ENCODE measurements around the gene NRAP. TPM values are rescaled to one million over a fixed set of nuclear protein-coding genes. Genes with fewer than 3 reads are reported as not detected.

Gene NRAP
- total RNA-seq, 4 donors from 2014 or later: 0.16 to 12.3 (median 1.1) TPM; not detected in 1

DNA sequence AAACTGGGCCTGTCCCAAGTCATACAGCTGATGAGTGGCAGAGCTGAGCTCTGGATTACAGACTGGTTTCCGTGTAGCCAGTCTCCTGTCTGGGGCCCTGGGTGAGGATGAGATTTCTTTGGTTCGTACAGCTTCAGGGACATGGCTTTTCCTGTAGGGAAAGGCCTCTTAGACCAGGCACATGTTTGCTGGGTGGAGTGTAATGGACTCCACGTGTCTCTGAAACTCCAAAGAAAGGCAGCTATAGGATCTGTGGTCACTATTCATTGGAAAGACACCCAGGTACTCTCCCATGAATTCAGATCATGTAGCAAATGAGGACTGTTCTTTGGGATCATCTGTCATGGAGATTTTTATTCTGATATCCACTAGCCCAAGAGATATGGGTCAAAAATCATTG lies 108.6 kb downstream of the NRAP start:
- intact Hi-C loops (cut with DNase I; ENCODE audit: low total_unique reads): no loop called here
- no peaks in the 10 kb centered on the region for H3K9me3 ChIP-seq
- DNase-seq: no peak

DNA sequence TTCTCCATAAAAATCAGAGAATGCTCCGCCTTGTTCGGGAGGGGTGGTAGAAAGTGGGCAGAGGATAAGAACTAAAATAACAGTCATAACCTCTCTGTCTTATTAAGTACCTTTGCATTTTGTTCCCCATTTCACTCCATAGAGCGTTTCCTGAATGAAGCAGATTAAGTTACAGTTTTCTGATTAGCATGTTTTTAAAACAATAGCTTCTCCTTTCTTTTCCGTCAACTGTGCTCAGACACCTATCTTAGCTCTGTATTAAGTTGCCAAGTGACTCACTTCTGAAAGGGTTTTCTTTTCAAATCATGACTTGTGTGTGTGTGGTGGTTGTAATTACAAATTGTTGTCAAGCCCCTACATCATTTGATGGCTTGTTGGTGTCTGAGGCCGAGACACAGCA lies 109.6 kb downstream of the NRAP start:
- Histone ChIP-seq H3K27me3 (no peaks in the 10 kb centered on the region), H3K36me3 (no peaks in the 10 kb centered on the region), H3K4me1 (peaks cover 0 to 6% (median 2%) of the 10 kb centered on the region in 4 donors), H3K27ac (no peak overlapping the region), H3K4me3 (no peak overlapping the region), H3K9me3 (no peaks in the 10 kb centered on the region)
- intact Hi-C loops (cut with DNase I; ENCODE audit: low total_unique reads): no loop called here
- in situ Hi-C loops (cut with MboI; ENCODE audit: low pct_ligation_motif_present in 1 of 4, low pct_unique_long_range_greater_than_20kb in 1 of 4, low sequenced_read_pairs in 3 of 4): no loop called here
- TF ChIP-seq POLR2A (IDR thresholded peaks at IDR 0.05) (no peak), POLR2AphosphoS5 (IDR thresholded peaks at IDR 0.05) (no peak), EP300 (IDR thresholded peaks at IDR 0.05; ENCODE audit: low read depth) (no peak)
- TF ChIP-seq, protein P1, sequence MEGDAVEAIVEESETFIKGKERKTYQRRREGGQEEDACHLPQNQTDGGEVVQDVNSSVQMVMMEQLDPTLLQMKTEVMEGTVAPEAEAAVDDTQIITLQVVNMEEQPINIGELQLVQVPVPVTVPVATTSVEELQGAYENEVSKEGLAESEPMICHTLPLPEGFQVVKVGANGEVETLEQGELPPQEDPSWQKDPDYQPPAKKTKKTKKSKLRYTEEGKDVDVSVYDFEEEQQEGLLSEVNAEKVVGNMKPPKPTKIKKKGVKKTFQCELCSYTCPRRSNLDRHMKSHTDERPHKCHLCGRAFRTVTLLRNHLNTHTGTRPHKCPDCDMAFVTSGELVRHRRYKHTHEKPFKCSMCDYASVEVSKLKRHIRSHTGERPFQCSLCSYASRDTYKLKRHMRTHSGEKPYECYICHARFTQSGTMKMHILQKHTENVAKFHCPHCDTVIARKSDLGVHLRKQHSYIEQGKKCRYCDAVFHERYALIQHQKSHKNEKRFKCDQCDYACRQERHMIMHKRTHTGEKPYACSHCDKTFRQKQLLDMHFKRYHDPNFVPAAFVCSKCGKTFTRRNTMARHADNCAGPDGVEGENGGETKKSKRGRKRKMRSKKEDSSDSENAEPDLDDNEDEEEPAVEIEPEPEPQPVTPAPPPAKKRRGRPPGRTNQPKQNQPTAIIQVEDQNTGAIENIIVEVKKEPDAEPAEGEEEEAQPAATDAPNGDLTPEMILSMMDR (IDR thresholded peaks at IDR 0.05): no peak
- no peak for DNase-seq
- WGBS, 2 donors (ENCODE audit: low coverage in 1 of 2): 66 to 68% methylated on average over 5 of the region's 5 CpGs

More for the DNA sequence above, 108.6 kb downstream of the NRAP start:
- no peaks in the 10 kb centered on the region for H3K27me3 ChIP-seq
- no peak overlapping the region for H3K4me3 ChIP-seq
- in situ Hi-C loops (cut with MboI; ENCODE audit: low pct_ligation_motif_present in 1 of 4, low pct_unique_long_range_greater_than_20kb in 1 of 4, low sequenced_read_pairs in 3 of 4): no loop called here
- no peaks in the 10 kb centered on the region for H3K36me3 ChIP-seq
- no peak overlapping the region for H3K27ac ChIP-seq
- WGBS, 2 donors (ENCODE audit: low coverage in 1 of 2): 71% methylated on average over 3 of the region's 3 CpGs; no CpG with 5 or more reads in 1 of the 2 donors
- H3K4me1 ChIP-seq: peaks cover 0 to 6% (median 2%) of the 10 kb centered on the region in 4 donors
- TF ChIP-seq POLR2AphosphoS5 (IDR thresholded peaks at IDR 0.05): no peak
- no peak for TF ChIP-seq EP300 (IDR thresholded peaks at IDR 0.05; ENCODE audit: low read depth)
- TF ChIP-seq, protein P1 (IDR thresholded peaks at IDR 0.05): no peak
- no peak for TF ChIP-seq POLR2A (IDR thresholded peaks at IDR 0.05)

DNA sequence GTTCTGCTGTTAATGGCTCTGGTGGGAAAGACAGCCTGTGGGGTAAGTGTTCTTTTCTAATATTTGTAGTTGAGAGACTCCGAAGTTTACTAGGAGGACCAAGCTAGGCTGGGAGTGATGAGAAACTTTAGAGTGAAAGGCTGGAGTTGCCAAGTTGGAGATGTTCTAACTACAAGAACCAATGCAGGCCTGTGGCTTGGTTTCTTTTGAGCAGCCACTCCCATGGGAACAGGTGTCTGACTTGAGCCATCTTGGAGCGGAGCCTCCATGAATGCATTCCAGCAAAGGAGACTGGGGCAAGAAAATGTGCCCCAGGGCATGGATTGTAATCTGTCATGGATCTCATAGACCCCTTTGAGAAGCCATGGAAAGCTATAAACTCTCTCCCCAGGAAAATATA lies 110.7 kb downstream of the NRAP start:
- Histone ChIP-seq H3K27me3 (no peaks in the 10 kb centered on the region), H3K9me3 (no peaks in the 10 kb centered on the region), H3K4me3 (no peak overlapping the region), H3K36me3 (no peaks in the 10 kb centered on the region), H3K27ac (no peak overlapping the region), H3K4me1 (peaks cover 0 to 6% (median 2%) of the 10 kb centered on the region in 4 donors)
- intact Hi-C loops (cut with DNase I; ENCODE audit: low total_unique reads) (no loop called here), in situ Hi-C loops (cut with MboI; ENCODE audit: low pct_ligation_motif_present in 1 of 4, low pct_unique_long_range_greater_than_20kb in 1 of 4, low sequenced_read_pairs in 3 of 4) (no loop called here)
- WGBS, 2 donors (ENCODE audit: low coverage in 1 of 2): 96 to 100% methylated on average over 2 of the region's 2 CpGs
- TF ChIP-seq POLR2A (IDR thresholded peaks at IDR 0.05) (no peak), POLR2AphosphoS5 (IDR thresholded peaks at IDR 0.05) (no peak), EP300 (IDR thresholded peaks at IDR 0.05; ENCODE audit: low read depth) (no peak)
- TF ChIP-seq, protein P1 (IDR thresholded peaks at IDR 0.05): no peak
- DNase-seq: no peak

DNA sequence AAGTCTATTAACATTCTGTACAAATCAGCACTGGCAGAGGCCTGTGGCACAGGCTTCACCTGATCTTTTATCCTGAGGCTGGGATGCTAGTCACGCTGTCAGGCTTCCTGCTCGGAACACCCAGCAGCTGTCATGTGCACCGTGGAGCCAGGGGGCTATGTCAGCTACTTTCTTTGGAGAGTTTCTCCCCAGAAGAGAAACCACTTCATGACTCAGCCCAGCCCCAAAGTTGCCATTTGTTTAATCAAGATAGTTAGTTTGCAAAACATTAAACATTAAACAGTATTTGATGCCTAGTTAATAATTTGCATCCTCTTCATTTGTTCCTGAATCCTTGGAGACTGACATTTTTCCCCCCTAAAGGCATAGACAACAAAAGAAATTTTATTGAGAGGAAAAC lies 111.1 kb downstream of the NRAP start, which contains the start of gene HABP2:
TSS of gene HABP2 (plus strand) at position 353 of the 400 bp plus-strand sequence. CDS start 69 bp downstream, outside the sequence.
- no peak within 1 kb of the TSS for H3K4me3 ChIP-seq
- WGBS, 2 donors (ENCODE audit: low coverage in 1 of 2): 75 to 87% methylated on average over 3 of the region's 3 CpGs
- H3K9me3 ChIP-seq: no peaks in the 10 kb centered on the region
- DNase-seq: no peak
- TF ChIP-seq EP300 (IDR thresholded peaks at IDR 0.05; ENCODE audit: low read depth): no peak
- TF ChIP-seq POLR2AphosphoS5 (IDR thresholded peaks at IDR 0.05): no peak
- TF ChIP-seq POLR2A (IDR thresholded peaks at IDR 0.05): no peak
- TF ChIP-seq, protein P1 (IDR thresholded peaks at IDR 0.05): no peak
- no peak within 1 kb of the TSS for H3K27ac ChIP-seq
- no peaks in the 10 kb centered on the region for H3K36me3 ChIP-seq
- H3K27me3 ChIP-seq: no peaks in the 10 kb centered on the region
- H3K4me1 ChIP-seq: peaks cover 0 to 6% (median 2%) of the 10 kb centered on the region in 4 donors
- intact Hi-C loops (cut with DNase I; ENCODE audit: low total_unique reads): no loop called here
- in situ Hi-C loops (cut with MboI; ENCODE audit: low pct_ligation_motif_present in 1 of 4, low pct_unique_long_range_greater_than_20kb in 1 of 4, low sequenced_read_pairs in 3 of 4): no loop called here

Measured in transverse colon (tissue), 4 donors.